HUES6 (cell line): ENCODE results near the gene SLX1A.
"Not testable (repeated sequence)": the region's sequence is repeated elsewhere in the genome, so short reads cannot be mapped to it uniquely, and the experiment has no call there.

Experiments
- H3K27ac ChIP-seq: 2 replicates; pipeline ENCODE4 v1.7.0; 2013; ENCODE audit warnings: low read depth, mild to moderate bottlenecking, low read length, inconsistent platforms
- H3K27me3 ChIP-seq: 2 replicates; pipeline ENCODE4 v1.6.1; 2013; ENCODE audit warnings: low read length; ENCODE audit not compliant: control insufficient read depth, insufficient read depth
- H3K36me3 ChIP-seq: 2 replicates; pipeline ENCODE4 v1.6.1; 2013; ENCODE audit warnings: low read length; ENCODE audit not compliant: control insufficient read depth, insufficient read depth
- H3K4me1 ChIP-seq: 2 replicates; pipeline ENCODE4 v1.6.1; 2013; ENCODE audit warnings: low read length; ENCODE audit not compliant: control insufficient read depth, insufficient read depth
- H3K4me3 ChIP-seq: 2 replicates; pipeline ENCODE4 v1.5.1; 2013; ENCODE audit warnings: low read depth, low read length
- H3K9ac ChIP-seq: one replicate; pipeline ENCODE4 v1.6.1; 2013; ENCODE audit warnings: mild to moderate bottlenecking, low read length
- H3K9me3 ChIP-seq: 2 replicates; pipeline ENCODE4 v1.6.1; 2013; ENCODE audit warnings: low read depth, low read length; ENCODE audit not compliant: control insufficient read depth, insufficient read depth

The SLX1A gene

DNA sequence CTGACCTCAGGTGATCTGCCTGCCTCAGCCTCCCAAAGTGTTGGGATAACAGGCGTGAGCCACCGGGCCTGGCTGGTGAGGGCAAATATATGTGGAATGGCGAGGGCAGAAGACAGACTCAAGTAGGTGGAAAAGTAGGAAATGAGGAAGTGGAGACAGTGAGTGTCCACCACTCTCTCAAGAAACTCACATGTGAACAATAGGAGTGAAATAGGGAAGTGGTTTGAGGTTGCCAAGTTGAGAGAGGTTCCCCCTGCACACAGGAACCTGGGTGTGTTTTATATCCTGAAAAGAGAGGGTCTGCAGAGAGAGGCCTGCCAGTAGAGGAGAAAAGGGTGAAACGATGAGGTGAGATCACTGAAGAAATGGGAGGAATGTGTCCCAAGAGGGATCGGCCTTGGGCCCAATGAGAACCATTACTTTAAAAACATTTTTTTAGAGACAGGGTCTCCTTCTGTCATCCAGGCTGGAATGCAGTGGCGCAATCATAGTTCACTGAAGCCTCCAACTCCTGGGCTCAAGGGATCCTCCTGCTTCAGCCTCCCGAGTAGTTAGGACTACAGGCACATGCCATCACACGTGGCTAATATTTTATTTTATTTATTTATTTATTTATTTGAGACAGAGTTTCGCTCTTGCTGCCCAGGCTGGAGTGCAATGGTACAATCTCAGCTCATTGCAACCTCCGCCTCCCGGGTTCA is 27.3 kb upstream of the SLX1A start:
- Histone ChIP-seq H3K9ac (no peak overlapping the region), H3K27me3 (no peaks in the 10 kb centered on the region), H3K9me3 (no peaks in the 10 kb centered on the region), H3K36me3 (no peaks in the 10 kb centered on the region), H3K4me1 (no peaks in the 10 kb centered on the region), H3K27ac (no peak overlapping the region), H3K4me3 (no peak overlapping the region)

DNA sequence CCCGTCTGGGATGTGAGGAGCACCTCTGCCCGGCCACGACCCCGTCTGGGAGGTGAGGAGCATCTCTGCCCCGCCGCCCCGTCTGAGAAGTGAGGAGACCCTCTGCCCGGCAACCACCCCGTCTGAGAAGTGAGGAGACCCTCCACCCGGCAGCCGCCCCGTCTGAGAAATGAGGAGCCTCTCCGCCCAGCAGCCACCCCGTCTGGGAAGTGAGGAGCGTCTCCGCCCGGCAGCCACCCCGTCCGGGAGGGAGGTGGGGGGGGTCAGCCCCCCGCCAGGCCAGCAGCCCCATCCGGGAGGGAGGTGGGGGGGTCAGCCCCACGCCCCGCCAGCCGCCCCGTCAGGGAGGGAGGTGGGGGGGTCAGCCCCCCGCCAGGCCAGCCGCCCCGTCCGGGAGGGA is 24.9 kb upstream of the SLX1A start:
- H3K4me1 ChIP-seq, H3K4me3 ChIP-seq, H3K36me3 ChIP-seq, H3K9ac ChIP-seq, H3K9me3 ChIP-seq, H3K27me3 ChIP-seq, H3K27ac ChIP-seq: not testable (repeated sequence)

DNA sequence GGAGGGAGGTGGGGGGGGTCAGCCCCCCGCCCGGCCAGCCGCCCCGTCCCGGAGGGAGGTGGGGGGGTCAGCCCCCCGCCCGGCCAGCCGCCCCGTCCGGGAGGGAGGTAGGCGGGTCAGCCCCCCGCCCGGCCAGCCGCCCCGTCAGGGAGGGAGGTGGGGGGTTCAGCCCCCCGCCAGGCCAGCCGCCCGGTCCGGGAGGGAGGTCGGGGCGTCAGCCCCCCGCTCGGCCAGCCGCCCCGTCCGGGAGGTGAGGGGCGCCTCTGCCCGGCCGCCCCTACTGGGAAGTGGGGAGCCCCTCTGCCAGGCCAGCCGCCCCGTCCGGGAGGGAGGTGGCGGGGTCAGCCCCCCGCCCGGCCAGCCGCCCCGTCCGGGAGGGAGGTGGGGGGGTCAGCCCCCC is 24.3 kb upstream of the SLX1A start:
- H3K36me3 ChIP-seq, H3K9me3 ChIP-seq, H3K27ac ChIP-seq, H3K4me3 ChIP-seq, H3K4me1 ChIP-seq, H3K27me3 ChIP-seq, H3K9ac ChIP-seq: not testable (repeated sequence)

DNA sequence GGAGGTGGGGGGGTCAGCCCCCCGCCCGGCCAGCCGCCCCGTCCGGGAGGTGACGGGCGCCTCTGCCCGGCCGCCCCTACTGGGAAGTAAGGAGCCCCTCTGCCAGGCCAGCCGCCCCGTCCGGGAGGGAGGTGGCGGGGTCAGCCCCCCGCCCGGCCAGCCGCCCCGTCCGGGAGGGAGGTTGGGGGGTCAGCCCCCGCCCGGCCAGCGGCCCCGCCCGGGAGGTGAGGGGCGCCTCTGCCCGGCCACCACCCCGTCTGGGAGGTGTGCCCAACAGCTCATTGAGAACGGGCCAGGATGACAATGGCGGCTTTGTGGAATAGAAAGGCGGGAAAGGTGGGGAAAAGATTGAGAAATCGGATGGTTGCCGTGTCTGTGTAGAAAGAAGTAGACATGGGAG is 23.5 kb upstream of the SLX1A start:
- not testable (repeated sequence) for H3K4me1 ChIP-seq, H3K27ac ChIP-seq, H3K36me3 ChIP-seq, H3K4me3 ChIP-seq, H3K9me3 ChIP-seq, H3K27me3 ChIP-seq, H3K9ac ChIP-seq

DNA sequence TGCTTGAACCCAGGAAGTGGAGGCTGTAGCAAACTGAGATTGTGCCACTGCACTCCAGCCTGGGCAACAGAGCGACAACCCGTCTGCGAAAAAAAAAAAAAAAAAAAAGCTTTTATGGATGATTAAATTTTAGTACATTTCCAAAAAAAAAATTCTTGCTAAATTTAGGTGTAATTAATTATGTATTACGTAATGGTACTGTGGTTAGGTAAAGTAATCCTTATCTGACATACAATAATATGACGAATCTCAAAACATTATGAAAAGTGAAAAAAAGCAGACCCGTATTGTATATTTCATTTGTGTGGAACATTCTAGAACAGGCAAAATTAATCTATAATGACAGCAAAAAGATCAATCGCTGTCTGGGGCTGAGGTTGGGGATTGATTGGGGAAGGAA is 20.6 kb upstream of the SLX1A start:
- Histone ChIP-seq H3K9ac (no peak overlapping the region), H3K4me1 (no peaks in the 10 kb centered on the region), H3K9me3 (no peaks in the 10 kb centered on the region), H3K36me3 (no peaks in the 10 kb centered on the region), H3K4me3 (no peak overlapping the region), H3K27ac (no peak overlapping the region), H3K27me3 (no peaks in the 10 kb centered on the region)

DNA sequence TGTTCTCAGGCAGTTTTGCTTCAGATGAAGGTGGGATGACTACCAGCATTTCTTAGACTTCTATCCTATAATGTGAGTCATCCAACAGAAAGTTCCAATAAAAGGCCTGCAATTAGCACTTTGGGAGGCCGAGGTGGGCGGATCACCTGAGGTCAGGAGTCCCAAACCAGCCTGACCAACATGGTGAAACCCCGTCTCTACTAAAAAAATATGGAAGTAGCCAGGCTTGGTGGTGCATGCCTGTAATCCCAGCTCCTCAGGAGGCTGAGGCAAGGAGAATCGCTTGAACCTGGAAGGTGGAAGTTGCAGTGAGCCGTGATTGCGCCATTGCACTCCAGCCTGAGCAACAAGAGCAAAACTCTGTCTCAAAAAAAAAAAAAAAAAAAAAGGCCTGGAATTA is 16.8 kb upstream of the SLX1A start:
- H3K4me3 ChIP-seq, H3K27me3 ChIP-seq, H3K9ac ChIP-seq, H3K9me3 ChIP-seq, H3K36me3 ChIP-seq, H3K27ac ChIP-seq, H3K4me1 ChIP-seq: not testable (repeated sequence)

DNA sequence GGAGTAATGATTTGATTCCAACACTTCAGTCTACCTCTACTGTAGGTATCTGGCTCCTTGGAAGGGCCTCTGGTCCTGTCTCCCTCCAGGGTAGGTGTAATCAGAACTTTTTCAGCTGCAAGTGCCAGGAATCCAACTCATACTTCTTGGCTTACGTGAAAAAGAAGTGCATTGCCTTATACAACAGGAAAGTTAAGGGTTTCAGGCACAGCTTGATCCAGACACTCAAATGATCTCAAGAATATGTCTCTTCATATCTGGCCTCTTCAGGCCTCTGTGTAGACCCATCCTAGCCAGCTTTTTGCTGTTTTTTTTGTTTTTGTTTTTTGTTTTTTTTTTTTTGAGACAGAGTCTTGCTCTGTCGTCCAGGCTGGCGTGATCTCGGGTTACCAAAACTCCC is 14.5 kb upstream of the SLX1A start:
- peaks cover 14% of the 10 kb centered on the region for H3K27me3 ChIP-seq
- no peaks in the 10 kb centered on the region for H3K36me3 ChIP-seq
- H3K4me3 ChIP-seq, result no peak overlapping the region
- peaks cover 5% of the 10 kb centered on the region; the same call in 1 of the 2 replicates for H3K4me1 ChIP-seq
- H3K9ac ChIP-seq, result no peak overlapping the region
- no peaks in the 10 kb centered on the region for H3K9me3 ChIP-seq
- H3K27ac ChIP-seq, result no peak overlapping the region

DNA sequence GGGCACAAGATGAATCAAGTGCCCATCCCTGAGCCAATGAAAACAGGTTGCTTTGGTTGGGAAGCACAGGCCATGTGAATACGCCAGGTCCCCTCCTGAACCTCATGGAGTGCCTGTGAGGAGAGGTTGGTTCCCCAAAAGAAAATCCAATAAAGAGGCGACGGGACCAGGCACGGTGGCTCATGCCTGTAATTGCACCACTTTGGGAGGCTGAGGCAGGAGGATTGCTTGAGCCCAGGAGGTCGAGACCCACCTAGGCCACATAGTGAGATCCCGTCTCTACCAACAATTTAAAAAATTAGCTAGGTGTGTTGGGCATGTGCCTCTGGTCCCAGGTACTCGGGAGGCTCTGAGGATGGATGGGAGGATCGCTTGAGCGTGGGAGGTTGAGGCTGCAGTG is 13.7 kb upstream of the SLX1A start:
- Histone ChIP-seq H3K4me3 (no peak overlapping the region), H3K9ac (no peak overlapping the region), H3K4me1 (peaks cover 5% of the 10 kb centered on the region; the same call in 1 of the 2 replicates), H3K27me3 (peaks cover 21% of the 10 kb centered on the region), H3K9me3 (no peaks in the 10 kb centered on the region), H3K27ac (no peak overlapping the region), H3K36me3 (no peaks in the 10 kb centered on the region)

DNA sequence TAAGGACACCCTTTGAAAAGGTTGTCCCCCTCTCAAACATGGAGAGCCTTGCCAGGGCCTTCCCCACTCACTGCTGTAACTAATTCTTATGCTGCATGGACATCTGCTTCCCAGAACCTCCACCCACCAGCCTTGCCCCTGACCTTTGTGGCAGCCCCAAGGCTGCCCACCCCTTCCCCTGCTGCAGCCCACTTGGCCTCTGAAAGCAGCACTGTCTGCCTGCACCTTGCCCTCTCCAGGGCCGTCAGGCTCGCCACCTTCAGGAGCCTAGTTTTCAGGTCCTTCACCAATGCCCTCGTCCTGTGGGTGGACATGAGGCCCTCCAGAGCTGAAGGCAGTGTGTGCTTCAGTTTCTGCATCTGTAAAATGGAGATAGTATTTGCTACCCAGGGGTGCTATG is 12.9 kb upstream of the SLX1A start:
- Histone ChIP-seq H3K4me3 (no peak overlapping the region), H3K36me3 (no peaks in the 10 kb centered on the region), H3K4me1 (peaks cover 5% of the 10 kb centered on the region; the same call in 1 of the 2 replicates), H3K27me3 (peaks cover 23% of the 10 kb centered on the region), H3K27ac (no peak overlapping the region), H3K9me3 (no peaks in the 10 kb centered on the region), H3K9ac (no peak overlapping the region)

DNA sequence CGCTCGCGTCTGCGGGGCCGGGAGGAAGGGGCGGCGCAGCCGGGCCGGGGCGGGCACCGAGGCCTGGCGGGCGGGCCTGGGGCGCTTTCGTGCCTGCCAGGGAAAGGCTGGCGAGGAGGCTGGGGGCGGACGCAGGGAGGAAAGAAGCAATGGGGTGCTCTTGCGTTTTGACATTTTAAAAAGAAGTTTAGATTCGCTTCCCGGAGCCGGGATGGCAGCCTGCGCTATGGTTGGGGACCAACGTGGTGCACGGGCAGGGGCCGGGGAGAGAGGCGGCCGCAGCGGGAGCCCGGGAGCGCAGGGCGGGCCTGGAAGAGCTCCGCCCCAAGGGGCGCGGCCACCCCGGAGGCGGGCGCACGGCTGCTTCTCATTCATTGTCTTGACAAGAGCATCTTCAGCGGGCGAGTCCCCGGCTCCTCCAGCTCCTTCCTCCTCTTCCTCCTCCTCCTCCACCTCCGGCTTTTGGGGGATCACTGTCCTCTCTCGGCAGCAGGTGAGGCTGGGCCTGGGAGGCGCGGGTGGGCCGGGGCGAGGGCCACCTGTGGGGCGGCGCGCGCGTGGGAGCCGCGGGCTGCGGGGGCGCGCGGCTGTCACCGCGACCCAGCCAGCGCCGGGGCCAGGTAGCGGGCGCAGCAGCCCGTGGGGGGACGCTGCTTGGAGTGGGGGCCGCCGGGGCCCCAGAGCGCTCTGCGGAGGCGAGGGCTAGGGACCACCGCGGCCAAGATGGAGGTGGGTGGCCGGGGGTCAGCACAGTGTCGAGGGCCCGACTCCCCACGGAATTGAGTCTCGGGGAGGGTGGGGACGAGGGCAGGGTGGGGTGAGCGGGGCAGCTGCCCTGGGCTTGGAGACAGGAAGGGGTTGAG is 10.2 kb upstream of the SLX1A start, which contains the start of gene CORO1A:
TSS of gene CORO1A (plus strand) at position 370 of the 863 bp plus-strand sequence. CDS start 1,608 bp downstream, outside the sequence.
- H3K27ac ChIP-seq, result no peak within 1 kb of the TSS
- H3K27me3 ChIP-seq, result peaks cover 23% of the 10 kb centered on the region
- peak within 1 kb of the TSS; percentile 84 for H3K4me3 ChIP-seq
- peaks cover 10% of the 10 kb centered on the region for H3K4me1 ChIP-seq
- no peaks in the 10 kb centered on the region for H3K36me3 ChIP-seq
- H3K9ac ChIP-seq, result no peak within 1 kb of the TSS
- H3K9me3 ChIP-seq, result no peaks in the 10 kb centered on the region

DNA sequence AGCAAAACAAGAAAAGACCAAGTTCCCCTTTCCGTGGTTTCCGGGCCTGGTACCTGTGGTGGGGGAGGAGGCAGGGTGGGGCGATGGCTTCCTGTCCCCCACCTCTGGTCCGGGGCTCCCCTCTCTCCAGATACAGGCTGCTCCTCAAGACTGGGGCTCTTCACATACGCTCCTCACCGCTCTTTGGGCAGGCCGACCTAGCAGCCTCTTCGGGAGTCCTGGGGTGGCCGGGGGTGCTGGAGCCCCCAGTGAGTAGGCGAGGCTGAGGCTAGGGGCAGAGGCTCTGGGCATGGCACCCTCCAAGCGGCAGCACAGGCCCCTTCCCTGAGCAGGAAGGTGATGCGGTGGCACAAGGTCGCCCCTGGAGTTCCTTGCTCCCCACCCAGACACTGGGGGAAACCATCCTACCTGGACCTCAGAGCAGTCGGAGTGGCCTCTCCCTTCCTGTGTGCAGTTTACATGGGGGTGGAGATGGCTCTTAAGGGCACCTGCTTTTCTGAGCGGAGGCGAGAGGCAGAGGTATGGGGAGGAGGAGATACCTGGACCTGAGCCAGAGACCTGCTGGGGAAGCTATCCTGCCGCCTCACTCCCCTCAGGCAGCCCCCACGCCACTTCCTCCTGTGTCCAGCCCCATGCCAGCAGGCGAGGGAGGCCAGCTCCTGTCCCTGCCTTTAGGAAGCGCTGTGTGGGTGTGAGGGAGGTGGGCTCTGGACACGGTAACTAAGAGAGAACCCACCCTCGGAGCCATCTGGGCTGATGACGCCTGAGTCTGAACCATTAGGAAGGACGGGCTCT is 9.4 kb upstream of the SLX1A start:
- no peaks in the 10 kb centered on the region for H3K9me3 ChIP-seq
- no peak overlapping the region for H3K9ac ChIP-seq
- no peaks in the 10 kb centered on the region for H3K36me3 ChIP-seq
- peak overlapping the region; percentile 84; the same call in 1 of the 2 replicates for H3K4me3 ChIP-seq
- H3K4me1 ChIP-seq, result peaks cover 10% of the 10 kb centered on the region
- peaks cover 23% of the 10 kb centered on the region for H3K27me3 ChIP-seq
- no peak overlapping the region for H3K27ac ChIP-seq
